Skeletal muscle tissue (tissue), 4 donors: ENCODE measurements around the gene PAXIP1. TPM values are rescaled to one million over a fixed set of nuclear protein-coding genes. Genes with fewer than 3 reads are reported as not detected.

ENCODE experiments used
- H3K27ac ChIP-seq: one replicate; pipeline ENCODE4 v1.7.0; 2013; ENCODE audit warnings: mild to moderate bottlenecking, low read depth, low read length, inconsistent platforms
- H3K27me3 ChIP-seq, 3 donors: one replicate each; pipeline ENCODE4 v1.7.0; 2013; ENCODE audit warnings: low read length in 3 of 3; ENCODE audit not compliant: control insufficient read depth in 3 of 3, insufficient read depth in 3 of 3
- H3K36me3 ChIP-seq, 3 donors: one replicate each; pipeline ENCODE4 v1.7.0; 2013; ENCODE audit warnings: low read length in 3 of 3; ENCODE audit not compliant: control insufficient read depth in 3 of 3, insufficient read depth in 3 of 3
- H3K4me1 ChIP-seq, 3 donors: one replicate each; pipeline ENCODE4 v1.7.0; 2013; ENCODE audit warnings: low read length in 3 of 3, mild to moderate bottlenecking in 3 of 3; ENCODE audit not compliant: control insufficient read depth in 3 of 3, insufficient read depth in 3 of 3
- H3K4me3 ChIP-seq, 3 donors: one replicate each; pipeline ENCODE4 v1.7.0; 2013; ENCODE audit warnings: low read length in 3 of 3
- H3K9ac ChIP-seq, 3 donors: one replicate each; pipeline ENCODE4 v1.7.0; 2013; ENCODE audit warnings: low read length in 3 of 3, mild to moderate bottlenecking in 3 of 3, moderate library complexity in 2 of 3, low read depth in 1 of 3
- H3K9me3 ChIP-seq, 3 donors: one replicate each; pipeline ENCODE4 v1.7.0; 2013; ENCODE audit warnings: low read length in 3 of 3; ENCODE audit not compliant: control insufficient read depth in 3 of 3
- total RNA-seq: library from RNA; depleted of rRNA; stranded (reverse); fragments of >200 nt; gene quantifications from one replicate; pipeline ENCODE4 v1.2.3, GENCODE V29; 2014
- donor health status: Osteomylitis.

Gene PAXIP1
- total RNA-seq, 1 donor from 2014 or later = 7.8 TPM

- Histone ChIP-seq H3K4me1 (peaks cover 0 to 4% (median 2%) of the 10 kb centered on the region in 3 donors), H3K9me3 (peaks cover 0 to 5% (median 4%) of the 10 kb centered on the region in 3 donors), H3K9ac (no peak overlapping the region), H3K27me3 (peaks cover 13 to 14% (median 14%) of the 10 kb centered on the region in 3 donors), H3K4me3 (no peak overlapping the region), H3K36me3 (no peaks in the 10 kb centered on the region), H3K27ac (no peak overlapping the region)
These were observed 93.5 kb downstream of the PAXIP1 start for GRCh38 chr7:154909241-154910105.

DNA sequence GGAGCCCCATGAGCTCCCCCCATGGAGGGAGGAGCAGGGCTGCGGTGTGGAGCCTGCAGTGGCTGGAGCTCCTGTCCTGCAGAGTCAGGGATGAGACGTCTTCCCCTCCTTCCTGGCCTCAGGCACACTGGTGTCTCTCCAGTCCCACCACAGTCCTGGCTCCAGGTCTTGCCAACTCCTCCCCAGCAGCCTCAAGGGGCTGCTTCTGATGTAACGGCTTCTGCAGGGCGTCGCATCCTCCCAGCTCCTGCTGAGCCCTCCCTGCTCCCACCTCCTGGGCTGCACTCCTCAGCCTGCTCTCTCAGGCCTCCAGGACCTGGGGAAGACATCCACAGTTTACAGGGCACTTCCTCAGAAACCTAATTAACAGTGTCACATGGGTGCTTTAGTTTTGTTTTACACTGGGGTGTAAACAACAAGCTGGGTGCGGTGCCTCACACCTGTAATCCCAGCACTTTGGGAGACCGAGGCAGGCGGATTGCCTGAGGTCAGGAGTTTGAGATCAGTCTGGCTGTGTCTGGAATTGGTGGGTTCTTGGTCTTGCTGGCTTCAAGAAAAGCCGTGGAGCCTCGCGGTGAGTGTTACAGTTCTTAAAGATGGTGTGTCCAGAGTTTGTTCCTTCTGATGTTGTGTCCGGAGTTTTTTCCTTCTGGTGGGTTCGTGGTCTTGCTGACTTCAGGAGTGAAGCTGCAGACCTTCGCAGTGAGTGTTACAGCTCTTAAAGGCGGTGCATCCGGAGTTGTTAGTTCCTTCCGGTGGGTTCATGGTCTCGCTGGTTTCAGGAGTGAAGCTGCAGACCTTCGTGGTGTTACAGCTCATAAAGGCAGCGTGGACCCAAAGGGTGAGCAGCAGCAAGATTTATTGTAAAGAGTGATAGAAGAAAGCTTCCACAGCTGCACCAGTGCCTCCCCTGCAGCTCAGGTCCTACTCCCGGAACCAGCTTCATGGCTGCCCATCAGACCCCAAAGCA, 95.0 kb downstream of the PAXIP1 start:
- Histone ChIP-seq H3K27ac (no peak overlapping the region), H3K27me3 (peaks cover 10 to 14% (median 11%) of the 10 kb centered on the region in 3 donors), H3K4me1 (no peaks in the 10 kb centered on the region), H3K36me3 (no peaks in the 10 kb centered on the region), H3K4me3 (no peak overlapping the region), H3K9ac (no peak overlapping the region), H3K9me3 (peaks cover 0 to 5% (median 4%) of the 10 kb centered on the region in 3 donors)

- Histone ChIP-seq H3K36me3 (no peaks in the 10 kb centered on the region), H3K9ac (no peak overlapping the region), H3K27me3 (peaks cover 10 to 14% (median 11%) of the 10 kb centered on the region in 3 donors), H3K27ac (no peak overlapping the region), H3K9me3 (peaks cover 0 to 5% (median 4%) of the 10 kb centered on the region in 3 donors), H3K4me3 (no peak overlapping the region), H3K4me1 (no peaks in the 10 kb centered on the region)
These were observed 96.1 kb downstream of the PAXIP1 start for GRCh38 chr7:154906736-154907355.

DNA sequence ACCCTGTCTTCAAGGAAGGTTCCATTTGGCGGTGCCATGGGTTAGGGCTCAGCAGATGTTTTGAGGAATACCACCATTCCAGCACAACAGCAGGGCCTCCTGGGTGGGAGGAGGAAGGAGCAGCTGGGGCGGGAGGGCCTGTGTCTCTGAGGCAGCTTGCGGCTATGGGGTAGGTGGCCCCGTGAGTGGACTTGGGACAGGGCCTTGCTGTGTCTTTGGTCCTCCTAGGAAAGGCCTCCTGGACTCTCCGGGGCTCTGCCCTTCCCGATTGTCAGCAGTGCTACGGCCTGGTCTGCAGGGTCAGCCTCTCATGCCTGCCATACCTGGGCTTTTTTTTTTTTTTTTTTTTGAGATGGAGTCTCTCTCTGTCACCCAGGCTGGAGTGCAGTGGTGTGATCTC, 96.7 kb downstream of the PAXIP1 start:
- Histone ChIP-seq H3K4me1 (no peaks in the 10 kb centered on the region), H3K36me3 (no peaks in the 10 kb centered on the region), H3K27ac (no peak overlapping the region), H3K9me3 (peaks cover 0 to 3% (median 3%) of the 10 kb centered on the region in 3 donors), H3K27me3 (peaks cover 10 to 14% (median 11%) of the 10 kb centered on the region in 3 donors), H3K9ac (no peak overlapping the region), H3K4me3 (no peak overlapping the region)

DNA sequence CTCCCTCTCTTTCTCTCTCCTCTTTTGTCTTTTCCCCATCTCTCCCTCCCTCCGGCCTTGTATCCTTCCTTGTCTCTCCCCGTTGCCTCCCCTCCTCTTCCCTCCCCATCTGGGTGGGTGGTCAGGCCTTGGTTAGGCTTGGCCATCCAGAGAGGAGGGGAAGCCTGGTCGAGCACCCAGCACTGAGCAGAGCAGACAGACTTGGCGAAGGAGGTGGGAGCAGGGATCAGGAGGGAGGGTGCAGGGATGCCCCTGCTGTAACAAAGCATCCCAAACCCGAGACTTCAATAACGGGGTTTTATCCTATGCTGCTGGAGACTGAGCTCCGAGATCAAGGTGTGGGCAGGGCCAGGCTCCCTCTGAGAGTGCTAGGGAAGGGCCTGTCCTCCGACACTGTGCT, 97.3 kb downstream of the PAXIP1 start:
- no peak overlapping the region for H3K27ac ChIP-seq
- no peak overlapping the region for H3K9ac ChIP-seq
- H3K27me3 ChIP-seq = peaks cover 10 to 14% (median 11%) of the 10 kb centered on the region in 3 donors
- no peak overlapping the region for H3K4me3 ChIP-seq
- no peaks in the 10 kb centered on the region for H3K4me1 ChIP-seq
- peaks cover 0 to 3% (median 0%) of the 10 kb centered on the region in 3 donors for H3K9me3 ChIP-seq
- no peaks in the 10 kb centered on the region for H3K36me3 ChIP-seq

DNA sequence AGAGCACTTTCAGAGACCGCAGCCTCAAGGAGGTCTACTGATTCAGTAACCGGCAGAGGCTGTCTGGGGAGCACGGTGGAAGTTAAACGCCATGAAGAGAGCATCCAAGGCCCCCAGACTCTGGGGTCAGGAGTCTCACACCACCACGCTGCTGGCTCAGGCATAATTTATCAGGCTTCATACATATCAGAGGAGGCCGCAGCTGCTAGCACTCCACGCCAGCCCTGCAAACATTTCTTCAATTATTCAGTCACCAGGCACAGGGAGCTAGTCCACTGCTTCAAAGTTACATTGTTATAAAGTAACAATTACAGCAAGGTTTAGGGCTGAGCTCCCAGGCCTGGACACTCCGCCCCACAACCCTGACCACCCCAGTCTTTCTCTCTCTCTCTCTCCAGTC, 97.8 kb downstream of the PAXIP1 start:
- H3K4me1 ChIP-seq = no peaks in the 10 kb centered on the region
- H3K27ac ChIP-seq = no peak overlapping the region
- H3K36me3 ChIP-seq = no peaks in the 10 kb centered on the region
- no peak overlapping the region for H3K9ac ChIP-seq
- no peak overlapping the region for H3K4me3 ChIP-seq
- peaks cover 0 to under 1% (median 0%) of the 10 kb centered on the region in 3 donors for H3K9me3 ChIP-seq
- peaks cover 9 to 14% (median 10%) of the 10 kb centered on the region in 3 donors for H3K27me3 ChIP-seq

GRCh38 chr7:154903083-154903731, 99.7 kb downstream of the PAXIP1 start:
- Histone ChIP-seq H3K4me1 (no peaks in the 10 kb centered on the region), H3K27me3 (peaks cover 3 to 16% (median 10%) of the 10 kb centered on the region in 3 donors), H3K4me3 (no peak overlapping the region), H3K9me3 (no peaks in the 10 kb centered on the region), H3K36me3 (no peaks in the 10 kb centered on the region), H3K27ac (no peak overlapping the region), H3K9ac (no peak overlapping the region)

- no peak overlapping the region for H3K4me3 ChIP-seq
- H3K4me1 ChIP-seq = no peaks in the 10 kb centered on the region
These were observed 100.3 kb downstream of the PAXIP1 start for GRCh38 chr7:154902600-154903082.

GRCh38 chr7:154899862-154900261, 103.1 kb downstream of the PAXIP1 start:
- Histone ChIP-seq H3K4me3 (no peak overlapping the region), H3K9ac (no peak overlapping the region), H3K27ac (no peak overlapping the region), H3K9me3 (no peaks in the 10 kb centered on the region), H3K27me3 (peaks cover 5 to 25% (median 5%) of the 10 kb centered on the region in 3 donors), H3K36me3 (no peaks in the 10 kb centered on the region), H3K4me1 (no peaks in the 10 kb centered on the region)

More at GRCh38 chr7:154902600-154903082, 100.3 kb downstream of the PAXIP1 start:
- Histone ChIP-seq H3K9me3 (no peaks in the 10 kb centered on the region), H3K36me3 (no peaks in the 10 kb centered on the region), H3K9ac (no peak overlapping the region), H3K27ac (no peak overlapping the region), H3K27me3 (peaks cover 3 to 17% (median 9%) of the 10 kb centered on the region in 3 donors)
